Sciatic nerve (tissue), 2 donors: ENCODE data around the gene COL4A3. TPM values are rescaled to one million over a fixed set of nuclear protein-coding genes. Genes with fewer than 3 reads are reported as not detected.

Experiments
- ATAC-seq: fragments of 200-7000 bp; cut with Tn5 transposase; one replicate; pipeline ENCODE4 v1.9.1; 2020; ENCODE audit warnings: mild to moderate bottlenecking, moderate library complexity
- DNase-seq: peaks from one replicate; pipeline ENCODE4 v3.0.0-alpha.2; 2020; ENCODE audit warnings: low spot score
- intact Hi-C: fragments of 100-400 bp; cut with DNase I; formaldehyde crosslinking; loops from one replicate; pipeline ENCODE4 v1.14.2; 2022
- total RNA-seq: library from RNA; stranded (reverse); fragmentation: NEBNext Ultra II Directional; extraction: Animal tissue kit (Norgen Biotek cat#: 25700); gene quantifications from one replicate; pipeline ENCODE4 v1.2.1, GENCODE V29; 2021
- donor health status: DM: no; HTN: no; CAD: no.
- donor health status: DM: no; HTN: no; CAD: no.

COL4A3 gene
- total RNA-seq, 1 donor from 2014 or later = 7.0 TPM

DNA sequence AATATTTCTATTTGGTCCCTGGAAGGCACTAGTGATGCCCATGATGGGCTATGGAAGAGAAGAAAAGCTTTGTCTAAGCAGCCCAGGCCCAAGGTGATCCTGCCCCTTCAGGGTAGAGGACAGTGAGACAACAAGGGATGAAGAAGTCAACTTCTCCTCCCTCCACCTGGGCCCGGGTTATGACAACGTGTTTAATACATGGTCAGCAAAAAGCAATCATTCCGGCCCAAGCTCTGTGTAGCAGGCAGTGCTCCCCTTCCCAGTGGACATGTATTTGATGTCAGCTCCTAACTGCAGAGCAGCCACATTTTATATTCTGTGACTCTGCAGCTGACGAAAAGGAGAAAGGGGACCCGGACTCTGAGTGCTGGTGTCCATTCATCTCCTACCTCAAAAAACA, 93.4 kb downstream of the COL4A3 start:
- ATAC-seq (no peak), DNase-seq (no peak)
- intact Hi-C loops = no loop called here

DNA sequence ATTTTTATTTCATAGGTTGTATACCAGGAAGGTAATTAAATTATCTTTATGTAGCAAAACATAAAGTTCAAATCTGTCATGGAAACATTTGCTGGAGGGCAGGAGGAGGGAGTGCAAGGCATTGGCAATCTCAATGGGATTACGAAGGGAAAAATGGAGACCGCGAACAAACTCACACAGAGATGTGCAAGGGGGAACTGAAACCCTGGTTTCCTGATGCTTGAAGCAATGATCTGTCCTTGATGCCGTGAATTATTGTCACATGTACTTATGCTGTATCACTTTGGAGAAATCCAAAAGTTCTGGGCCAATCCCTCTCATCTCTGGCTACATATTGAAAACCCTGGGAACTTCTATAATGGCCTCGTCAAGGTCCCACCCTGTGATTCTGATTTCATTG, 95.6 kb downstream of the COL4A3 start:
- DNase-seq (no peak), ATAC-seq (no peak)
- intact Hi-C loops = no loop called here

DNA sequence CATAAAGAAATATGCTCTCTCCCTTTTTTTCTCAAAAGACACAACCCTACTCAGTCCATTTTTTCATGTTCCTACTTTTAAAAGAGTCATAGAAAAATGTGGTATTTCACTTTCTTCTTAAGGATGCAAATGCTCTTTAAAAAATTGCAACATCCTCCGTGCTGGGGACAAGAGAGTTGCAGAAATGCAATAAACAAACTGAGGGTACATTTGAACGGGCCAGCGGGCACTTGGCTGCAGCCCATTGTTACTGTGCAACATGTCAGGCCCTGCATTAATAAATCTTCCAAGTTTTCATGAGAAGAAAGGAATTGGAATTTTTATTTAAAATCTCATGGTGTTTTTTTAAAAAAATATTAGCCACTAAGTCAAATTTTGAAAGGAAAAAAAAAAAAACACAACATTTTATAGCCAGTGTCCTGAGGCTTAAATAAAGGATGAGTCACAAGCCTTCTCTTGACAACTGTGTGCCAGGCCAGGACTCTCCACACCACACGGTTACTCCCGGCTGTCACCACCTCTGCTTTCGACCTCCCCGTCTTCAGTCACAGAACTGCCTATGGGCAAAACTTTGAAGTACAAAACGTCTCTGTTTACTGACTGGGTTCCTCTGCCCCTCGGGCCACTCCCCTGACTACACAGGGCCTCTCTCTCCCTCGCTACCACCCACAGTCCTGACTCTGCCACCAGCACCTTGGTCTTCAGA, 103.1 kb downstream of the COL4A3 start:
- ATAC-seq = no peak

DNA sequence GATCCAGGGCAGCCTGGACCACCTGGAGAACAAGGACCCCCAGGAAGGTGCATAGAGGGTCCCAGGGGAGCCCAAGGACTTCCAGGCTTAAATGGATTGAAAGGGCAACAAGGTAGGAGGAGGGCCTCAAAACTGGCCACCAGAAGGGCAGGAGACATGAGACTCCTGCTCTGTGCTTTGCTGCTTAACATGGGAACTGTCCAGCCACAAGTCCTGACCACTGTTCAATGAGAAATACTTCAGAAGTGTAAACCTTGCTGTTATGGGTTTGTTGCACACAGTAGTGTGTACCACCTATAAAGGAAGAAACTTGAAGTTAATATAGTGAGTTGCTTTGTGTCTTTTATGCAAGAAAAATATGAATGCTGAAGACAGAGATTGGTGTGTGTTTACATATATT, 116.5 kb downstream of the COL4A3 start:
- ATAC-seq = no peak
- intact Hi-C loops = no loop called here
- no peak for DNase-seq

More for the DNA sequence above, 103.1 kb downstream of the COL4A3 start:
- intact Hi-C loops = no loop called here
- DNase-seq = no peak

DNA sequence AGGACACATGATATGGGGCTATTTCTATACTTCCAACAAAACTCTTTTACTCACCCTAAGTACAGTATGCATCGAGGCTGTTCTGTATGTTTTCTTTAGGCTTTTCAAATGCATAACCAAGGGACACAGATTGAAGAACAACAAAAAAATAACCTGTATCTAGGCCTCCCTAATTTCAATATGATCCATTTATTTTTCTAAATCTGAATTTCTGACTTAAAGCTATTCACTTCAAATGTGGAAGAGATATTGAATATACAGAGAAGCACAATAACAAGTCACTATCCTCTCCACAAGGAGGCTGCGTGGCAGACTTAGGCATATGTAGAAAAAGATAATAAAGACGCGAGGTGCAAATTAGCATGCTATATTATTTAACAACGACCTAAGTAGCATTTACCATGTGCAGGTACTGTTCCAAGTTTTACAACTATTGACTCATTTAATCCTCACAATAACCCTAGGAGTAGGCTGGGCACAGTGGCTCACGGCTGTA, 121.4 kb downstream of the COL4A3 start:
- DNase-seq (no peak), ATAC-seq (no peak)
- intact Hi-C loops = no loop called here

DNA sequence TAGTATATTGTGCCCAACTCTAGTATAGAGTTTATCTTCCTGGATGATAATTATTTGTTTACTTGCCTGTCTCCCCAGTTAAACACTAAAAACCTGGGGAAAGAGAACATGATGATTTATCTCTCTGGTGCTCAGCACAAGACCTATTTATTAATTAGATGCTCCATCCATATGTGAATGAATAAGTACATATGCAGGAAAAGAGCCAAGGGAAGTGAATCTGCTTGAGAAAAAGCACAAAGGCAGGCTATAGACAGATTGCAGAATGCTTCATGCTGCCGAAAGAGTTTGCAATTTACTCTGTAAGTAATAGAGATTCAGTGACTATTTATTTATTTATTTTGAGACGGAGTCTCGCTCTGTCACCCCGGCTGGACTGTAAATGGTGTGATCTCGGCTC, 123.3 kb downstream of the COL4A3 start:
- intact Hi-C loops = no loop called here
- no peak for DNase-seq
- ATAC-seq = no peak

DNA sequence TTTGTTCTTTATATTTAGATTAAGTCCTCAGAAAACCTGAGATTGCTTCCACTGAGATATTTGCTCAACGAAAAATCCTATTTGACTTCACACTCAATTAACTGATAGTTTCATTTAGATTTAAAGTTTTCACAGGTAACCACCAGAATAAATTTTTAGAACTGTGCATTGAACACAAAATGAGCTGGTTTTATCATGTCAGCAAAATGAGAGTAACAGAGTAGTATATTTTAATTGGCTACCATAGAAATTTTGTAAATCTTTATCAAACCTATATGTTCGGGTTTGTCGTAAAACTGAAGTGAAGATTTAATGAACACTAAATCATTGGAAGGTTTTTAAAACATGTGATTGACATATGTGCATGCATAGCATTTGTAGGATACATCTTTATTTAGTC, 127.9 kb downstream of the COL4A3 start:
- no peak for ATAC-seq
- intact Hi-C loops = no loop called here
- DNase-seq = no peak

DNA sequence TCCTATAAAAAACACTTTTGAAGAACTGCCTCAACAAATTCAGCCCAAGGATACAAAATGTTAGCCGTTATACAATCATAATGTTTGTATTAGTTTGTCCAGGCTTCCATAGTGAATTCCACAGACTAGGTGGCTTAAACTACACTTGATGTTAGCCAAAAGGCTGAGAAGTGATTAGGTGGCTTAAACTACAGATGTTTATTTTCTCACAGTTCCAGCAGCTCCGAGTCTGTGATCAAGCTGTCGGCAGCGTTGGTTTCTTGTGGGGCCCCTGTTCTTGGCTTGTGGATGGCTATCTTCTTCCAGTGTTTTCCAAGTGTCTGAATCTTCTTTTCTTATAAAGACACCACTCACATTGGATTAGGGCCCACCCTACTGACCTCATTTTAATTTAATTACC, 129.1 kb downstream of the COL4A3 start:
- DNase-seq (no peak), ATAC-seq (no peak)
- intact Hi-C loops = no loop called here

DNA sequence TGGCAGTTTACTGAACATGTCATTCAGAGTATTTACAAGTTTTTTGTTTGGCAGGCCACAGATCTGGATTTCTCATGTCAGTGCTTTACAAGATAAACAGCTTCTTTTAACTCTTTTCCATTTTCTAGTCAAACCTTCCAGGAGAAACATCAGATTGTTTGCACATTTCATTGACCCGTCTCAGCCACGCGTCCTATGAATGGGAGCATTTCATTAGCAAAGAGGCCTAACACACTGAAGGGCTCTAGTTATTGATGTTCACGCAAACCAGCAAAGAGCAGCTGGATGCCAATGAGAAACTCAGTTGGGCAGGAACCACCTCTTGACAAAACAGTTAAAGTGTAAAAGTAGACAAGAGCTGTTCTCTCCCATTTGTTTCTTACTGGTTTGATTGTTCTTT, 131.4 kb downstream of the COL4A3 start:
- ATAC-seq = no peak
- intact Hi-C loops = no loop called here
- DNase-seq = no peak

DNA sequence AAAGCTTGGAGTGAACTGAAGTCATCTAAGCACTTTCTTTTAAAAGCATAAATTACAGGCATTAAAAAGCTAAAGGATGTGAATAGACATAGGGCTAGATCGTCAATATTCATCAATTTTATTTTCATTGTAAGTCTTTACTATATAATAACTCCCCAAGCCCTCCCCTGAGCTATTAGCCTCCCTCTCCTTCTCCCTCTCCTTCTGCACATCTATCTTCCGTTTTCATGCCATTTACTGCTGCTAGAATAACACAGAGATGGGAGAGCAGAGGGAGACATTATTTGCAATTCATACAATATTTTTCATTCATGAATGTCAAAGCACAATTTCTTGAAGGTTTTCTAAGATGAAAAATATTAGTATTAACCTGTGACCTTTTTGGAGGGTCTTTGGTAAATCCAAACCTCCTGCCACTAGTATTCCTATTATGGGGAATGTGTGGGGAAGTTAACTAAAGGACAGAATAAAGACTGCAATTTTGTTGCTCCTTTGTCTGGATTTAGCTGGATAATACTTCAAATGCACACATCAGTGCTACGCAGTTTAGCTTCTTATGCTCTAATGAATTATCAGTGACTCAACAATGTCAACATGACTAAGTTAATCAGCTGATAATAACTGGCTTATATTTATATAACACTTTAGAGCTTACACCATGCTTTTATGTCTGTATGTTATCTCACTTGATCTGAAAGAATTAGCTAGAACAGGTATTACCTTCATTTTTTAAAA, 132.4 kb downstream of the COL4A3 start:
- no peak for DNase-seq
- ATAC-seq = no peak
- intact Hi-C loops = no loop called here

DNA sequence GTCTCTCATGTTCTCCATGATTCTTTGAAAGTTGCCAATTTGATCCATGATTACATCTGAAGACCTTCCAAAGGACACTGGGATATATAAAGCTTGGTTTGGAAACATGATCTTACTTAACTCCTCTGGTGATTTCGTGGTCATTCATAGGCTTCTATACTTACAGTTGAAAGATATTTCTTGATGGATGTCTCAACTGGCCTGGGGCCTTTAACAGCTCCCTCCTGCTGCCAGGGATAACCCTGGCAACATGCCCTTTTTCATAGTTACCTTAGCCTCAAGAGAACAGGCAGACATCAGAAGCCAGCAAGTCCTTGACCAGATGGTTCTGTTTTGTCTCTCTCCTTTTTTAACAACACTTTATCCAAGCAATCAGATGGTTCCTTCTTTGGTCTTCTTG, 137.1 kb downstream of the COL4A3 start:
- ATAC-seq (no peak), DNase-seq (no peak)
- intact Hi-C loops = no loop called here

DNA sequence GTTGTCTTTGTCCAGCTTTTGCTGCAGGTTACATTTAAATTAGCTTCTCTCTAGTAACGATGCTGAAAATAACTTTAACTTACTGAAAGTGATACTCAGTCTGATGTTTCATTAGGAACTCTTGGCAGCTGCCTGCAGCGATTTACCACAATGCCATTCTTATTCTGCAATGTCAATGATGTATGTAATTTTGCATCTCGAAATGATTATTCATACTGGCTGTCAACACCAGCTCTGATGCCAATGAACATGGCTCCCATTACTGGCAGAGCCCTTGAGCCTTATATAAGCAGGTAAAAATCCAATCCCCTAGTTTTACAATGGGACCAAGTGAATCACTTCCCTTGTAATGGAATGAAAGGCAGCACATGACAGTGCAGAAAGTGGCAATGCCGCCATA, 144.4 kb downstream of the COL4A3 start:
- no peak for ATAC-seq

DNA sequence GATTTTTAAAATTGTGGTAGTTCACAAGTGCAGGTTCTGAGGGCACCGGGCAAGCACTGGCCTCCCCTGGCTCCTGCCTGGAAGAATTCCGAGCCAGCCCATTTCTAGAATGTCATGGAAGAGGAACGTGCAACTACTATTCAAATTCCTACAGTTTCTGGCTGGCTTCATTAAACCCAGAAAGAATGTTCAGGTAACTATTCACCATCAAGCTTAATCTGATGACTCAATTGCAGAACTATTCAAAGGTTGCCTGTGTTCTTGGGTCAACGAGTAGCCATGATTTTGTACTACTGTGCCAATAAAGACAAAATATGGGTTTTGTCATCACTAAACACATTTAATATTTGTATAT, 146.3 kb downstream of the COL4A3 start:
- intact Hi-C loops = no loop called here
- ATAC-seq (no peak), DNase-seq (no peak)

More for the DNA sequence above, 144.4 kb downstream of the COL4A3 start:
- no peak for DNase-seq
- intact Hi-C loops = no loop called here

DNA sequence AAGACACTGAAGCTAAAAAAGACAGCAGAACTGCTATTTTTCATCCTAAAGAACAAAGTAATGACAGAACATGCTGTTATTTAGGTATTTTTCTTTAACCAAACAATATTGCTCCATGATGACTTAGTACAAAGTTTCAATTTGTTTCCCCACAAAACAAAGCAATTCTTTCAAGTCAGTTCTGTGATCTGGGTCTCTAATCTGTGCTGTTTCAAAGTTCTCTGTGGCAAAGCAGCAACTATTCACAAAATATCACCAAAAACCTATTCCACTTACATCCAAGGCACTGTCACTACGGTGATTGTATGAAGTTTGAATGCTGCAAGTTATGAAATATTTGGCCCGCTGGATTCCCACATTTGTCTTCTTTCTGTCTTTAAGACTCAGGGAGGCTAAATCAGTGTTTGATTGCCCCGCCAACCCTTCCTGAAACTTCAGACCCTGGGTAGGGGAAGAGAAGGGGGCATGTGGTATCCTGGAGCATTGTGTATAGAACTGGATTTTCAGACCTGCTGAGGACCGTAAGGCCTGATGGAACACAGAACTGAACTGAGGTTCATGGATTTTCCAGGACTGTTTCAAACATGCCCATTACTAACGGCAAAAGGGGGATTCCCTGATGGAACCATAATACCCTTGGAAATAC, 147.6 kb downstream of the COL4A3 start:
- ATAC-seq (no peak), DNase-seq (no peak)
- intact Hi-C loops = no loop called here

DNA sequence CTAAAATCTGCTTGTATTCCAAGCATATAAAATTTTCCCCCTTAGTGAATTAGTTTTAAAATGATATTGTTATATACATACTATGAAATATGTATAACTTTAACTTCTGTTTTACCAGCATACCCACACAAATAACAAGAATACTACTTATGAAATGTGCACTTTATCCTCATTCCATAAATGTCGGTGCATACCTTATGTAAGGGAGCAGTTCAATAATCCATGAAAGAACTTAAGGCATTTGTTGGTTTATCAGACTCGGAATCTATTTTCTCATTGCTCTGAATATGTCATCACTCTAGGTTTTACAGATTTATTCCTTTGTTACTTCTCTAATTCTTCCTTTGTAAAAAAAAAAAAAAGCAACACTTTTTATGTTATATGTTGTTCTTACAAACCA, 148.2 kb downstream of the COL4A3 start:
- no peak for ATAC-seq
- DNase-seq = no peak
- intact Hi-C loops = no loop called here

DNA sequence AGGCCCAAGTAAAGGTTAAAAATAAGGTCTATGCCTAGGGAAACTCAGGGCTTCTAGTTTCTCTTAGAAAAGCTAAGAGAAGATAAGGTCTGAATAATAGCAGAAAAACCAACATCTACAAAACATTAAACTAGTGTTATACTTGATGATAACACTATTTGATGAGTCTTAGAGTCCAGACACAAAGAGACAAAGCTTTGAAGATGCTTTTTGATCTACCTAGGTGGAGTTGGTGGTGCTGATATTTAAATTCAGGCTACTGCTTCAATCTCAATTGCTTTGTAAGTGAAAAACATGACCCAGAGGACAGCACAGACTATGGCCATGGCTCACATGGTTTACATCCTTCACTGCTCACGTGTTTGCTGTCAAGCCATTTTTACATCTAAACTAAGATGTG, 148.9 kb downstream of the COL4A3 start:
- ATAC-seq = no peak
- intact Hi-C loops = no loop called here
- DNase-seq = no peak

DNA sequence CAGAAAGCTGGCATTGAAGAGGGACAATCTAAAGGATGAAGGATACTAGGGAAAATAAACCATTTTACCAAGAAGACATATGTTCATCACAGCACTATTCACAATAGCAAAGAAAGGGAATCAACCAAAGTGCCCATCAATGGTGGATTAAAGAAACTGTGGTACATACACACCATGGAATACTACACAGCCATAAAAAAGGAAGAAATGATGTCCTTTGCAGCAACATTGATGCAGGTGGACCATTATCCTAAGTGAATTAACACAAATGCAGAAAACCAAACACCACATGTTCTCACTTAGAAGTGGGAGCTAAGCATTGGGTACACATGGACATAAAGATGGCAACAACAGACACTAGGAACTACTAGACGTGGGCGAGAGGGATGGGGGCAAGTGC, 153.4 kb downstream of the COL4A3 start:
- ATAC-seq = no peak
- DNase-seq = no peak
- intact Hi-C loops = no loop called here

DNA sequence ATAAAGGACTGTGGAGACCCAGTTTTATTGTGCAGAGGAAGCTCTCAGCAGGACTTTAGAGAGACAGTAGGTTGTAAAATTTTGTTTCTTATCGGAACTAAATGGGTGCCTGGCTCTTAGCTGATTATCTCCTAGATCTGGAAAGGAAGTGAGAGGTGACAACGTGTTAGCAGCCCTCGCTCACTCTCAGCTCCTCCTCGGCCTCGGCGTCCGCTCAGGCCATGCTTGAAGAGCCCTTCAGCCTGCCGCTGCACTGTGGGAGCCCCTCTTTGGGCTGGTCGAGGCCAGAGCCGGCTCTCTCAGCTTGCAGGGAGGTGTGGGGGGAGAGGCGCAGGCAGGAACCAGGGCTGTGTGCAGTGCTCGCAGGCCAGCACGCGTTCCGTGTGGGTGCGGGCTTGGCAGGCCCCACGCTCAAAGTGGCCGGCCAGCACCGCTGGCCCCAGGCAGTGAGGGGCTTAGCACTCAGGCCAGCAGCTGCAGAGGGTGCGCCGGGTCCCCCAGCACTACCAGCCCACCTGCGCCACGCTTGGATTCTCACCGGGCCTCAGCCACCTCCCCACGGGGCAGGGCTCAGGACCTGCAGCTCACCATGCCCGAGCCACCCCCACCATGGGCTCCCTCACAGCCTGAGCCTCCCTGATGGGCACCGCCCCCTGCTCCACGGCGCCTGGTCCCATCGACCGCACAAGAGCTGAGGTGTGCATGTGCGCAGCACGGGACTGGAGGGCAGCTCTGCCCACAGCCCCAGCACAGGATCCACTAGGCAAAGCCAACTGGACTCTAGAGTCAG, 156.1 kb downstream of the COL4A3 start:
- intact Hi-C loops = no loop called here
- no peak for DNase-seq
- ATAC-seq = no peak

DNA sequence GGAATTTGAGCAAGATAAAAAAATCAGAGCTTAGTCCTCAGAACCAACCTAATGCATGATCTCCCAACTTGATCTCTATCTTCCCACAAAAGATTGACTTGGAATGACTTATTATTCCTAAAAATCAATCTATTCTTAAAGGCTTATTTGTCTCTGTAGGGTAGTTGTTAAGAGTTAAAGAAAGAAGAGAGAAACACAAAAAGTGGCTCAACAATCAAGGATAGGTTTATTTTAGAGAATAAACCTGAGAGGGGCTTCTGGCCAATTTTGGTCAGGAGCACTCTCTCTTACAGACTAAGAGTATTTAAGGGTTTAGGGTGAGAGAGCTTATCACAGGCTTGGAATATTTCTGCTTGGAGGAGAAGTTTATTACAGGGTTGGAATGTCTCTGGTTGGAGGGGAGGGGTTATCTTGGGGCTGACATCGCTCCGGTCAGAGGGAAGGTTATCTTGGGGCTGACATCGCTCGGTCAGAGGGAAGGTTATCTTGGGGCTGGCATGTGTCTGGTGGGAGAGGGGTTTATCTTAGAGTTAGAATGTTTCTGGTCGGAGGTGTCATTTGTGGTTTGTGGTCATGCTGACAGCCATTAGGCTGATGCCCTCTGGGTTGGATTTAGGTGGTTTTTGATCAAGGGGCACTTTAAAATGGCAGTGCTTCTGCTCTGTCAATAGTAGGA, 158.2 kb downstream of the COL4A3 start:
- intact Hi-C loops = loop anchor here (2.0 kb wide), 1 partner anchor 34 kb away; no protein-coding TSS in a partner anchor
- ATAC-seq (no peak), DNase-seq (no peak)
